CD4-positive, CD25-positive, alpha-beta regulatory T cell (primary cell): ENCODE results near the gene CREBZF. TPM values are rescaled to one million over a fixed set of nuclear protein-coding genes. Genes with fewer than 3 reads are reported as not detected.

Experiments
- ATAC-seq, 2 donors: fragments of 150-1000 bp; cut with Tn5 transposase; one replicate each; pipeline ENCODE4 v1.10.0; 2021; ENCODE audit warnings: low read depth in 2 of 2, moderate number of reproducible peaks in 2 of 2, moderate library complexity in 1 of 2
- DNase-seq, 3 donors: peaks; one replicate each; pipeline versions ENCODE4 v3.0.0 to v3.0.0-alpha.2; 2012 to 2022; ENCODE audit warnings: mixed read lengths in 1 of 3
- H3K27ac ChIP-seq: one replicate; pipeline ENCODE4 v1.7.0; 2013; ENCODE audit warnings: mild to moderate bottlenecking, low read length; ENCODE audit not compliant: insufficient read depth, poor library complexity, severe bottlenecking
- H3K27me3 ChIP-seq: one replicate; pipeline ENCODE4 v1.7.0; 2013; ENCODE audit warnings: low read length; ENCODE audit not compliant: control insufficient read depth, insufficient read depth
- H3K36me3 ChIP-seq: one replicate; pipeline ENCODE4 v1.7.0; 2013; ENCODE audit warnings: mild to moderate bottlenecking, low read length, moderate library complexity; ENCODE audit not compliant: control insufficient read depth, insufficient read depth
- H3K4me1 ChIP-seq: 2 replicates; pipeline ENCODE4 v1.7.0; 2013; ENCODE audit warnings: mild to moderate bottlenecking, low read length; ENCODE audit not compliant: insufficient read depth, control insufficient read depth, poor library complexity, severe bottlenecking
- H3K4me3 ChIP-seq: one replicate; pipeline ENCODE4 v1.7.0; 2013; ENCODE audit warnings: low read depth, mild to moderate bottlenecking, low read length, moderate library complexity
- H3K9me3 ChIP-seq, 2 experiments: 1 replicate in 1 of 2; 2 replicates in 1 of 2; pipeline ENCODE4 v1.7.0; 2013; ENCODE audit warnings: low read length in 2 of 2, mild to moderate bottlenecking in 1 of 2, moderate library complexity in 1 of 2; ENCODE audit not compliant: control insufficient read depth in 2 of 2
- H3K27ac Mint-ChIP-seq, 3 donors: one replicate each; pipeline ENCODE4 v1.8.0; 2020 to 2022; ENCODE audit warnings: mild to moderate bottlenecking in 3 of 3, mixed read lengths in 3 of 3, moderate library complexity in 2 of 3
- H3K27me3 Mint-ChIP-seq: one replicate; pipeline ENCODE4 v1.8.0; 2022; ENCODE audit warnings: mild to moderate bottlenecking, mixed read lengths
- H3K36me3 Mint-ChIP-seq: one replicate; pipeline ENCODE4 v1.8.0; 2020; ENCODE audit warnings: mixed read lengths
- H3K4me1 Mint-ChIP-seq, 4 donors: one replicate each; pipeline ENCODE4 v1.8.0; 2020 to 2022; ENCODE audit warnings: mixed read lengths in 4 of 4, mild to moderate bottlenecking in 1 of 4
- H3K4me3 Mint-ChIP-seq, 4 donors: one replicate each; pipeline ENCODE4 v1.8.0; 2020 to 2022; ENCODE audit warnings: mild to moderate bottlenecking in 4 of 4, mixed read lengths in 4 of 4, moderate library complexity in 3 of 4
- H3K9me3 Mint-ChIP-seq, 7 donors: one replicate each; pipeline ENCODE4 v1.8.0; 2020 to 2022; ENCODE audit warnings: mixed read lengths in 7 of 7, mild to moderate bottlenecking in 3 of 7, moderate library complexity in 2 of 7
- polyA plus RNA-seq, 4 donors: library from polyadenylated mRNA; unstranded; fragments of 300-500 nt; fragmentation: Illumina TruSeq; gene quantifications; one replicate each; pipeline ENCODE4 v1.2.3, GENCODE V29; 2021
- total RNA-seq: library from RNA; stranded (reverse); gene quantifications from one replicate; pipeline ENCODE4 v1.2.3, GENCODE V29; 2022

CREBZF gene
- total and polyA plus RNA-seq, 5 donors from 2014 or later, result 12.1 to 57.0 (median 14.7) TPM

GRCh38 chr11:85698195-85698594, 33.3 kb upstream of the CREBZF start:
- Histone ChIP-seq H3K4me3 (no peak overlapping the region), H3K9me3 (no peaks in the 10 kb centered on the region), H3K4me1 (peaks cover 20% of the 10 kb centered on the region), H3K27me3 (no peaks in the 10 kb centered on the region), H3K36me3 (no peaks in the 10 kb centered on the region), H3K27ac (no peak overlapping the region)
- H3K36me3 Mint-ChIP-seq, result peaks cover 7% of the 10 kb centered on the region
- H3K27ac Mint-ChIP-seq, result peak overlapping the region in 1 of 3 donors; percentile 14
- peaks cover 12 to 26% (median 22%) of the 10 kb centered on the region in 4 donors for H3K4me1 Mint-ChIP-seq
- DNase-seq (no peak), ATAC-seq (no peak)
- no peak overlapping the region for H3K4me3 Mint-ChIP-seq
- H3K27me3 Mint-ChIP-seq, result peaks cover 7% of the 10 kb centered on the region
- H3K9me3 Mint-ChIP-seq, result no peaks in the 10 kb centered on the region

DNA sequence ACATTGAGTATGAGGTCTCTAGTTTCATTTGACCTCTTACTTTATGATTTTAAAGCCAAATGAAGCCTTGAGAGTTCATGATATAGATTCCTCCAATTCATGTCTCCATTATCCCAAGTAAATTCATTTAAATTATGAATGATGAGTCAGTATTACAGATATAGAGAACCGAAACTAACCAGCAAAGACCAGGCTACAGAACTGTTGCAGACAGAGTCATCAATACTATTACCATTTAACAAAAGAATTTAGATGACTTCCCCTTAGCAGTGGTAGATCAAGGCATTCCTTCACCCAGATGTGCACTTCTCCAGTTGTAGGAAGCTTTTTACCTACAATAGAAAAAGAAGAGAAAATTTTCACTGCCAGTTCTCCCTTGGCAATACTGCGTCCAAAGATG, 32.8 kb upstream of the CREBZF start:
- peaks cover 12 to 26% (median 22%) of the 10 kb centered on the region in 4 donors for H3K4me1 Mint-ChIP-seq

DNA sequence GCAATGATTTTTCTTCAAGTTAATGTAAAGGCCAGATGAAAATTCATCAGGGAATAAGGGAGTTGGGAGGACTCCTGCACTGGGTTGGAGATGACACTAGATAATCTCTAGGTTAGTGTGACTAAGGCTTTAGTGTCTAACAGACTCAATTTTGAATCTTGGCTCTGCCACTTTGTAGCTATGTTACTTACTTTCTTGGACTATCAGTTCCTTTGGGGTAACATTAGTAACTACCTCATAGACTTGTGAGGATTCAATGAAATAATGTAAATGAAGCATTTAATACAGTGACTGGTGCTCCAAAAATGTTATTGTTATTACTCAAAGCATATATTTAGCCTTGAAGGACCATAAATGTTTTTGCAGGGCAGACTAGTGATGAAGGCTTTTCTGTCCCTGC, 30.6 kb upstream of the CREBZF start:
- ATAC-seq, result no peak
- peaks cover 9% of the 10 kb centered on the region for H3K27me3 Mint-ChIP-seq
- Histone ChIP-seq H3K4me1 (peaks cover 15% of the 10 kb centered on the region), H3K27me3 (peaks cover 4% of the 10 kb centered on the region), H3K36me3 (no peaks in the 10 kb centered on the region), H3K27ac (no peak overlapping the region), H3K9me3 (no peaks in the 10 kb centered on the region), H3K4me3 (no peak overlapping the region)
- peaks cover 7% of the 10 kb centered on the region for H3K36me3 Mint-ChIP-seq
- no peaks in the 10 kb centered on the region for H3K9me3 Mint-ChIP-seq
- H3K4me1 Mint-ChIP-seq, result peaks cover 12 to 22% (median 19%) of the 10 kb centered on the region in 4 donors
- no peak overlapping the region for H3K4me3 Mint-ChIP-seq
- H3K27ac Mint-ChIP-seq, result no peak overlapping the region
- no peak for DNase-seq

More for the DNA sequence above, 32.8 kb upstream of the CREBZF start:
- H3K4me3 Mint-ChIP-seq, result no peak overlapping the region
- H3K27ac Mint-ChIP-seq, result no peak overlapping the region
- no peaks in the 10 kb centered on the region for H3K9me3 ChIP-seq
- H3K27ac ChIP-seq, result no peak overlapping the region
- H3K4me1 ChIP-seq, result peaks cover 20% of the 10 kb centered on the region
- no peak overlapping the region for H3K4me3 ChIP-seq
- H3K9me3 Mint-ChIP-seq, result no peaks in the 10 kb centered on the region
- no peaks in the 10 kb centered on the region for H3K27me3 ChIP-seq
- no peak for DNase-seq
- ATAC-seq, result no peak
- no peaks in the 10 kb centered on the region for H3K36me3 ChIP-seq
- H3K36me3 Mint-ChIP-seq, result peaks cover 7% of the 10 kb centered on the region
- H3K27me3 Mint-ChIP-seq, result peaks cover 7% of the 10 kb centered on the region

DNA sequence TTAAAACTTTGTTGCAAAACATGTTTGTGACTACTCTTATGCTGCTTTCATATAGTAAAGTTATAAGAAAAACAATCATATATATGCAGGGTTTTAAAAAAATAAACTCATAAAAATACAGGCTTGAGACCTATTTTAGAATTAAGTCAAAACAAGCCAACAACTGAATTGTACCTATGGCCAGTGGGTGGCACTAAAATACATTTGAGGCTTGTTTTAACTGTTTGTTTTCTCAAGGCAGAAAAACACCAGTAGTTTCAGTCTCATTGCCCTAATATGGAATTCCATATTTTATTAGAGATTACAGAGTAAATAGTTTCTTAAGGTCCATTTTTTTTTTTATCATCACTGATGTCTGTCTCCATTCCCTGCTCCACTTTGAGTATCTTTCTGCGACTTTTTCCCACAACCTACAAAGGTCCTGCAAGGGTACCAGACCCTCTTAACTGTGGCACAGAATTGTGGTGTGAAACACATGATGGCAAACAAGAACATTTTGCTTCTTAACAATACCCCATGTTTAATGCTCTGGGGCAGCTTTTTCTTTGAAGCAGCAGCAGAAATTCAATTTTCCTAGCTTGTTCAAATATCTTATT, 29.6 kb upstream of the CREBZF start:
- DNase-seq (peak in 2 of 3 donors; percentile 53 to 69), ATAC-seq (peak; percentile 28 to 55)
- Mint-ChIP-seq H3K27me3 (peaks cover 18% of the 10 kb centered on the region), H3K9me3 (no peaks in the 10 kb centered on the region), H3K4me1 (peaks cover 5 to 11% (median 9%) of the 10 kb centered on the region in 4 donors), H3K4me3 (no peak overlapping the region), H3K36me3 (peaks cover 7% of the 10 kb centered on the region), H3K27ac (no peak overlapping the region)
- no peak overlapping the region for H3K4me3 ChIP-seq
- no peak overlapping the region for H3K27ac ChIP-seq
- H3K9me3 ChIP-seq, result no peaks in the 10 kb centered on the region
- peaks cover 4% of the 10 kb centered on the region for H3K4me1 ChIP-seq
- no peaks in the 10 kb centered on the region for H3K36me3 ChIP-seq
- H3K27me3 ChIP-seq, result peaks cover 4% of the 10 kb centered on the region

GRCh38 chr11:85685820-85686459, 21.0 kb upstream of the CREBZF start, which contains the start of gene CCDC89:
Gene CCDC89 (minus strand): TSS chr11:85686195. CDS start chr11:85686130, 65 bp downstream.
- H3K27me3 ChIP-seq, result peaks cover 10% of the 10 kb centered on the region
- H3K4me3 ChIP-seq, result no peak within 1 kb of the TSS
- H3K4me1 ChIP-seq, result peaks cover 7% of the 10 kb centered on the region
- H3K36me3 ChIP-seq, result no peaks in the 10 kb centered on the region
- no peak within 1 kb of the TSS for H3K27ac Mint-ChIP-seq
- H3K27me3 Mint-ChIP-seq, result peaks cover 47% of the 10 kb centered on the region
- H3K4me3 Mint-ChIP-seq, result peak within 1 kb of the TSS in 2 of 4 donors; percentile 23 to 77
- DNase-seq, result no peak
- no peak for ATAC-seq
- peaks cover 0 to 9% (median 6%) of the 10 kb centered on the region in 4 donors for H3K4me1 Mint-ChIP-seq
- H3K36me3 Mint-ChIP-seq, result no peaks in the 10 kb centered on the region
- H3K9me3 ChIP-seq, result no peaks in the 10 kb centered on the region
- H3K9me3 Mint-ChIP-seq, result peaks cover 0 to 2% (median 0%) of the 10 kb centered on the region in 7 donors
- H3K27ac ChIP-seq, result no peak within 1 kb of the TSS

GRCh38 chr11:85685125-85685819, 20.3 kb upstream of the CREBZF start:
- no peak overlapping the region for H3K4me3 ChIP-seq
- Mint-ChIP-seq H3K27me3 (peaks cover 40% of the 10 kb centered on the region), H3K9me3 (peaks cover 0 to 2% (median 0%) of the 10 kb centered on the region in 7 donors), H3K4me3 (peak overlapping the region in 2 of 4 donors; percentile 23 to 77), H3K4me1 (peaks cover 0 to 12% (median 6%) of the 10 kb centered on the region in 4 donors), H3K36me3 (no peaks in the 10 kb centered on the region), H3K27ac (no peak overlapping the region)
- no peaks in the 10 kb centered on the region for H3K36me3 ChIP-seq
- H3K9me3 ChIP-seq, result no peaks in the 10 kb centered on the region
- peaks cover 7% of the 10 kb centered on the region for H3K4me1 ChIP-seq
- DNase-seq (no peak), ATAC-seq (no peak)
- H3K27ac ChIP-seq, result no peak overlapping the region
- H3K27me3 ChIP-seq, result peaks cover 12% of the 10 kb centered on the region

GRCh38 chr11:85682330-85683305, 17.7 kb upstream of the CREBZF start:
- H3K4me1 Mint-ChIP-seq, result peaks cover 0 to 15% (median 6%) of the 10 kb centered on the region in 4 donors
- peak; percentile 22 to 51 (median 31) for DNase-seq
- H3K27ac Mint-ChIP-seq, result peak overlapping the region in 2 of 3 donors; percentile 40 to 74
- peaks cover 26% of the 10 kb centered on the region for H3K27me3 ChIP-seq
- peaks cover 51% of the 10 kb centered on the region for H3K27me3 Mint-ChIP-seq
- H3K9me3 Mint-ChIP-seq, result peaks cover 0 to 2% (median 0%) of the 10 kb centered on the region in 7 donors
- peak overlapping the region; percentile 51 for H3K4me3 ChIP-seq
- no peaks in the 10 kb centered on the region for H3K36me3 ChIP-seq
- H3K36me3 Mint-ChIP-seq, result no peaks in the 10 kb centered on the region
- peak in 1 of 2 donors; percentile 37 for ATAC-seq
- H3K4me3 Mint-ChIP-seq, result peak overlapping the region; percentile 56 to 94 (median 78)
- H3K27ac ChIP-seq, result no peak overlapping the region
- no peaks in the 10 kb centered on the region for H3K9me3 ChIP-seq
- H3K4me1 ChIP-seq, result peaks cover 7% of the 10 kb centered on the region
